Measurements from ENCODE around the gene RABIF. TPM values are rescaled to one million over a fixed set of nuclear protein-coding genes. Genes with fewer than 3 reads are reported as not detected.

Gene RABIF
- total RNA-seq, 1 donor from 2014 or later: 10.0 TPM

DNA sequence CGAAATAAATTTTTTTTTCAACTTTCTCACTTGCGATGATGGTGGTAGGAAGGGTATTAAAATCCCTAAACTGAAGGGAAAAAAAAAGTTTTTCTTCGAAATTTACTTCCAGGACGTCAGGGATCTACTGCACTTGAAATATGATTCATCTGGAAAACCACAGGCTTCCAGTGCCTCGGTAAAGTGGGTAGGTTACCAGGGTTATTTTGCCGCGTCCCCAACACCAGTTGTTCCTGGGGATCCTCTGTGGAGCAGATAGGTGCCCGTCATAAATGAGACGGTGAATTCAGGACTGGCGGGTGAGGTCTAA, 773 bp downstream of the RABIF start:
- intact Hi-C loops (cut with DNase I): no loop called here
- ATAC-seq: no peak
- peak overlapping the region; percentile 89 for H3K4me3 ChIP-seq
- no peaks in the 10 kb centered on the region for H3K27me3 ChIP-seq
- DNase-seq: no peak
- TF ChIP-seq, protein P1, sequence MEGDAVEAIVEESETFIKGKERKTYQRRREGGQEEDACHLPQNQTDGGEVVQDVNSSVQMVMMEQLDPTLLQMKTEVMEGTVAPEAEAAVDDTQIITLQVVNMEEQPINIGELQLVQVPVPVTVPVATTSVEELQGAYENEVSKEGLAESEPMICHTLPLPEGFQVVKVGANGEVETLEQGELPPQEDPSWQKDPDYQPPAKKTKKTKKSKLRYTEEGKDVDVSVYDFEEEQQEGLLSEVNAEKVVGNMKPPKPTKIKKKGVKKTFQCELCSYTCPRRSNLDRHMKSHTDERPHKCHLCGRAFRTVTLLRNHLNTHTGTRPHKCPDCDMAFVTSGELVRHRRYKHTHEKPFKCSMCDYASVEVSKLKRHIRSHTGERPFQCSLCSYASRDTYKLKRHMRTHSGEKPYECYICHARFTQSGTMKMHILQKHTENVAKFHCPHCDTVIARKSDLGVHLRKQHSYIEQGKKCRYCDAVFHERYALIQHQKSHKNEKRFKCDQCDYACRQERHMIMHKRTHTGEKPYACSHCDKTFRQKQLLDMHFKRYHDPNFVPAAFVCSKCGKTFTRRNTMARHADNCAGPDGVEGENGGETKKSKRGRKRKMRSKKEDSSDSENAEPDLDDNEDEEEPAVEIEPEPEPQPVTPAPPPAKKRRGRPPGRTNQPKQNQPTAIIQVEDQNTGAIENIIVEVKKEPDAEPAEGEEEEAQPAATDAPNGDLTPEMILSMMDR (IDR thresholded peaks at IDR 0.05): no peak
- peaks cover 30% of the 10 kb centered on the region for H3K36me3 ChIP-seq
- H3K4me1 ChIP-seq: peaks cover 9% of the 10 kb centered on the region
- no peaks in the 10 kb centered on the region for H3K9me3 ChIP-seq
- peak overlapping the region; percentile 95 for H3K27ac ChIP-seq

DNA sequence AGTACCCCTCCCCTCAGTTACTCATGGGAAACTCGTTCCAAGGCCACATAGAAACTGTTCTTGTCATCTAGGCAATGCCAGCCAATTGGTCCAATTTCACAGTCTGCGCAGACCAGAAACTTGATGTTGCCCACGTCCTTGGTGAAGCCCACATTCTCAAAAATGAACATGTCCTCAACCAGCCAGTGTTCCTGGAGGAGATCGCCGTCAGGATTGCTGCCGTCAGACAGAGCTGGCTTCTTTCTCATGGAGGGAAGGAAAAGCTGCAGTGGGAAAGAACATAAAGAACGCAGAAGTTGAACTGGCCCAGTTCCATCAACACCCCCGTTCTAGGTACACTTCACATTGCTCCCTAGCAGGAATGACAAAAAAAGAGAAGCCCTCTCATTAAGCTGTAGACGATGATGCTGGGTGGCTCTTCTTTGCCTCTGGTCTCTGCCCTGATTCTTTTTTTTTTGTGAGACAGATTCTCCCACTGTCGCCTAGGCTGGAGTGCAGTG, 7.9 kb downstream of the RABIF start:
- ATAC-seq: no peak
- no peaks in the 10 kb centered on the region for H3K9me3 ChIP-seq
- TF ChIP-seq, protein P1 (IDR thresholded peaks at IDR 0.05): no peak
- no peak overlapping the region for H3K4me3 ChIP-seq
- H3K36me3 ChIP-seq: peaks cover 30% of the 10 kb centered on the region
- DNase-seq: no peak
- intact Hi-C loops (cut with DNase I): no loop called here
- no peak overlapping the region for H3K27ac ChIP-seq
- H3K27me3 ChIP-seq: no peaks in the 10 kb centered on the region
- H3K4me1 ChIP-seq: no peaks in the 10 kb centered on the region

DNA sequence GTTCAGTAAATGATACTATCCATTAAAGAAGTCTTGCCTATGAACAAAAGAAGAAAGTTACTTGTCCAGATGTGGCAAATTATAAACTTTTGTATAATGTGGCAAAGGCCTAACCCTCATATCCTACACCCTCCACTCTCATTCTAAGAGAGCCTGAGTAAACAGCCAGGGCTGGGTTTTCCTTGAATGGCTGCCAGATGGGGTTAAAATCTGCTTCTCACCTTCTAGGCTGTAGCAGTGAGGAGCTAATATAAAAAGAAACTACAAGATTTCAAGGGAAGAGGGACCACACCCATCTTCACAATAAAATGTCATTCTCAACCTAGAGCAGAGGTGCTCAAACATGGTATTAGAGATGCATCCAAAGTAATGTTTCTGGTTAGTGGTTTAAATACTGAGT, 8.9 kb downstream of the RABIF start:
- H3K4me1 ChIP-seq: no peaks in the 10 kb centered on the region
- H3K36me3 ChIP-seq: peaks cover 30% of the 10 kb centered on the region
- no peaks in the 10 kb centered on the region for H3K9me3 ChIP-seq
- intact Hi-C loops (cut with DNase I): no loop called here
- H3K27me3 ChIP-seq: no peaks in the 10 kb centered on the region
- ATAC-seq: no peak
- no peak overlapping the region for H3K4me3 ChIP-seq
- H3K27ac ChIP-seq: no peak overlapping the region
- DNase-seq: no peak
- TF ChIP-seq, protein P1 (IDR thresholded peaks at IDR 0.05): no peak

DNA sequence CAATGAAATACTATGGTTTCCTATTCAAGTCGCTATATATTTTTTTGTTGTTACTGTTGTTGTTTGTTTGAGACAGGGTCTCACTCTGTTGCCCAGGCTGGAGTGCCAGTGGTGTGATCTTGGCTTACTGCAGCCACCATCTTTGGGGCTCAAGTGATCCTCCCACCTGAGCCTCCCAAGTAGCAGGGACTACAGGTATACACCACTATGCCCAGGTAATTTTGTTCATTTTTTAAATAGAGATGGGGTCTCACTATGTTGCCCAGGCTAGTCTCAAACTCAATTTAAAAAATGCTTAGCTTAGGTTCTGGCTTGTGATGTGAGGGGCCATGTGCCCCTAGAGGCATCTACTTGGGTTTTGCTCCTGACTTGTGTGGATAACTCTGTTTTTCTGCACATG, 9.8 kb downstream of the RABIF start:
- TF ChIP-seq, protein P1 (IDR thresholded peaks at IDR 0.05): no peak
- ATAC-seq (no peak), DNase-seq (no peak)
- no peak overlapping the region for H3K4me3 ChIP-seq
- H3K27me3 ChIP-seq: no peaks in the 10 kb centered on the region
- H3K36me3 ChIP-seq: peaks cover 30% of the 10 kb centered on the region
- intact Hi-C loops (cut with DNase I): loop anchor here (10.0 kb wide), 1 partner anchor 64 kb away; the partner anchor contains the start of gene PCAT6
- H3K9me3 ChIP-seq: no peaks in the 10 kb centered on the region
- H3K4me1 ChIP-seq: no peaks in the 10 kb centered on the region
- H3K27ac ChIP-seq: no peak overlapping the region

DNA sequence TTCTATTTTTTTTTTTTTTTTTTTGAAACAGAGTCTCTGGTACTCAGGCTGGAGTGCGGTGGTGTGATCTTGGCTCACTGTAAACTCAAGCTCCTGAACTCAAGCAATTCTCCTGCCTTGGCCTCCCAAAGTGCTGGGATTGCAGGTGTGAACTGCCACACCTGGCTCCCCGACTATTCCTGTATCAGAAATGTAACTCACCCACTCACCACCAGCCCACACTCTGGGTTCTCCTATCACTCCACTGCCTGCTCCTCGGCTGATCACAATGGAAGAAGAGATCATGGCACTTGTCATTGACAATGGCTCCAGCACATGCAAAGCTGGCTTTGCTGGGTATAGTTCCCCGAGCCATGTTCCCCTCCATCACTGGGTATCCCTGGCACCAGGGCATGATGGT, 15.9 kb downstream of the RABIF start:
- ATAC-seq: no peak
- TF ChIP-seq, protein P1 (IDR thresholded peaks at IDR 0.05): no peak

DNA sequence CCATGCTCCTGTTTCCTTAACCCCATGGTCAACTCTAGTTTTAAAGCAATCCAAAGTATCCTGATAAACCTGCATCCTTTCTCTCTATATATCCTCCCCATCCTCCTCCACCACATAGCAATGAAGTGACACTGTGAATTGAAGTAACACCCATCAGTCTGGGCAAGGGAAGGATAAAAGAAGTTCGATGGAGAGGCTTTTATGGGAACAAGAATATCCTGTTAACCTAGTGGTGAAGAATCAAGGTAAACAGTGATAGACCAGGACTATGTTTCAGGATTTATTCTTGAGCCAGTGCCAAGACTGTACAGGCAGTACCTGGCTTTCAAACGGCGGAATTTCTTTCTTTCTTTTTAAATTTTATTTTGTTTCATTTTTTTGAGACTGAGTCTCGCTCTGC, 17.6 kb downstream of the RABIF start:
- Histone ChIP-seq H3K9me3 (no peaks in the 10 kb centered on the region), H3K27ac (no peak overlapping the region), H3K4me1 (no peaks in the 10 kb centered on the region), H3K36me3 (no peaks in the 10 kb centered on the region), H3K27me3 (no peaks in the 10 kb centered on the region), H3K4me3 (no peak overlapping the region)
- intact Hi-C loops (cut with DNase I): loop anchor here (10.0 kb wide), 1 partner anchor 57 kb away; the partner anchor contains the start of gene PCAT6
- TF ChIP-seq, protein P1 (IDR thresholded peaks at IDR 0.05): no peak
- ATAC-seq (no peak), DNase-seq (no peak)

More for the DNA sequence above, 15.9 kb downstream of the RABIF start:
- intact Hi-C loops (cut with DNase I): loop anchor here (10.0 kb wide), 1 partner anchor 58 kb away; the partner anchor contains the start of gene PCAT6
- Histone ChIP-seq H3K36me3 (no peaks in the 10 kb centered on the region), H3K4me1 (no peaks in the 10 kb centered on the region), H3K27me3 (no peaks in the 10 kb centered on the region), H3K9me3 (no peaks in the 10 kb centered on the region), H3K4me3 (no peak overlapping the region), H3K27ac (no peak overlapping the region)
- DNase-seq: no peak

Measured in upper lobe of right lung (tissue), 1 donor.